Skeletal muscle cell (primary cell): ENCODE data around the gene SMAD6.
"Not testable (repeated sequence)": the region's sequence is repeated elsewhere in the genome, so short reads cannot be mapped to it uniquely, and the experiment has no call there.

Experiments
- DNase-seq: peaks from one replicate; pipeline ENCODE4 v3.0.0-alpha.2; 2010; ENCODE audit warnings: low read depth
- H3K4me3 ChIP-seq: 2 replicates; pipeline ENCODE4 v1.5.1; 2011; ENCODE audit warnings: low read depth, mild to moderate bottlenecking, control low read depth, low read length, moderate library complexity

The SMAD6 gene

DNA sequence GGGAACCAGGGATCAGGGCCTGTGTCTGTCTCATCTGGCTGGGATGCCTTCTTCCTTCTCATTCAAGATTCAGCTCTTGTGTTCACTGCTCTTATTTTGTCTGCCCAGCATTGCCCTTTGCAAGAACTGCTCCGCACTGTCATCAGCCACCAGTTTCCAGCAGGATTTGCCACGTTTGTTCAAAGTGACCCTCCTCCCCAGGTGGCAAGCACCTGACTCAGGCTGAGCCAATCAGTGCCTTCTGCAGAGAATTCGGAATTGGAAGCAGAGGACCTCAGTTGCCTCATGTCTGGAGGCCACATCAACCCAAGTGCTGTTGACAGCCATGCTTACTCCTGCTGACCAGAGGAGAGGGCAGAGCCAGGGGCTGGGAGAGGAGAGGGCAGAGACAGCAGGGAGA, 124.5 kb downstream of the SMAD6 start:
- no peak for DNase-seq
- no peak overlapping the region for H3K4me3 ChIP-seq

DNA sequence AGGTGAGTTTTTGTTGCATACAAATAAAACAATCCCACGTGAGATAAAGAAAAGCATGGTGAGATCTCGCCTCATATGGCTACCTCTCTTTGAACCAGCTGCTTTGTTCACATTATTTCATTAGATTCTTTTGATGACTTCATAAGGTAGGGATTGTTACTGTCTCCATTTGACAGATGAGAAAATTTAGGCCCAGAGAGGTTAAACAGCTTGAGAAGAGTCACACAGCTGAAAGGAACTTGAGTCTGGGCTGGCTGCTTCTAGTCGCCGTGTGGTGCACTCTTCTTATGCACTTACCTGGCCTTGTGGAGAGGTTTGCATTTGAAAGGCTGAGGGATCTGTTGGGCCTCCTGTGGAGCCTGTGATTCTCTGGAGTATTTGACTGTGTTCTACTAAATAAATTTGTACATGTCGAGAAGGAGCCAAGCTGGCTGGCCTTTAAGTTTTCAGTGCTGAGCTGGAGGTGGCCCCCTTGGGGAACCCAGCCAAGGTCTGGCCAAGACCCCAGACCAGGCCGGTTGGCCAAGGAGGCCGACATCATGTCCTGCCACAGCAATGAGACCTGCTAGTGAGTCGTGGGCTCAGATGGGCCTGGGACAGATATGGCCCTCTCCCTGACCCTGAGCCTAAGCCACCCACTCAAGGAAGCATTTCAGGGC, 125.1 kb downstream of the SMAD6 start:
- DNase-seq = no peak
- no peak overlapping the region for H3K4me3 ChIP-seq

- no peak overlapping the region for H3K4me3 ChIP-seq
- DNase-seq = no peak
Measured at GRCh38 chr15:66827698-66828055, 125.6 kb downstream of the SMAD6 start.

- not testable (repeated sequence) for DNase-seq, H3K4me3 ChIP-seq
Measured at GRCh38 chr15:66828817-66829541, 126.9 kb downstream of the SMAD6 start.

DNA sequence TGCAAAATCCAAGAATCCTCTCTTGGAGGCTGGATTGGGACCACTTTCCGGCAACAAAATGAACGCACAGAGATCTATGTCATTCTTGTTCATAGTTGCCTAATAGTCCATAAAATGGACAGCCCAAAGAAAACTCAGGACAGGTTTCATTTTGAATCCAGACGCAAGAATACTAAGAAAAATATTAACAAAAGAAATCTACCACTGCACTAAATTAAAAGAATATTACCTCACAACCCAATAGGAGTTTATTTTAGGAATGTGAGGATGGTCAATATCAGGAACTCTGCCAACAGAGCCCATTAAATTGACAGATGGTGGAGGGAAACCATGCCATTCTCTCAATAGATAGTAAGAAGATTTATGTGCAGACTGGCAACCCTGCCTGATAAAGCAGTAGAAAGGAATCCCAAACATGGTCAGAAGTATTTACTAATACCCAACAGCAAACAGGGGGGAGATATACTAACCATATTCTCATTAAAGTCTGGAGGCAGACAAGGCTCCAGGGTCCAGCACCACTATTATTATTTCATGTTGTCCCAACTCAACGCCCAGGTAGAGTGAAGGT, 127.6 kb downstream of the SMAD6 start:
- no peak for DNase-seq
- H3K4me3 ChIP-seq = no peak overlapping the region

GRCh38 chr15:66830358-66830757, 128.3 kb downstream of the SMAD6 start:
- DNase-seq = peak; percentile 55
- no peak overlapping the region for H3K4me3 ChIP-seq

- no peak overlapping the region for H3K4me3 ChIP-seq
Measured at GRCh38 chr15:66830823-66831222, 128.8 kb downstream of the SMAD6 start.

DNA sequence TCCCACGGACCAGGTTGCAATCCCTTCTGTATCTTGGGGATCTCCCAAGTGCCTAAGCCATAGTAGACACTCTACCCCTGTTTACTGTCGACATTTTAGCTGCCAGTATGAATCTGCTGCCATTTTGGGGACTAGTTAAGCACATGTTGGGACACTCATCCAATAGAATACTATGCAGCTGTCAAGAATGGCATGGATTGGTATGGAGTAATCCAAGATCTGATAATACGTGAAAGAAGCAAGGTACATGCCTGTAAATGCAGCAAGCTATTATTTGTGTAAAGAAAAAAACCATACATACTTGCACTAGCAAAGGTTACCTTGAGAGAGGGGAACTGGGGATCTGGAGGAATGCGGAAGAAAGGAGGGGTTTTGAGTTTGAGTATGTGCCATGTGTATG, 129.3 kb downstream of the SMAD6 start:
- DNase-seq = no peak
- no peak overlapping the region for H3K4me3 ChIP-seq

More at GRCh38 chr15:66830823-66831222, 128.8 kb downstream of the SMAD6 start:
- DNase-seq = no peak

GRCh38 chr15:66831801-66832390, 129.9 kb downstream of the SMAD6 start:
- no peak for DNase-seq
- H3K4me3 ChIP-seq = no peak overlapping the region
